PC-9 (cell line): Measurements from ENCODE around the gene BBX. TPM values are rescaled to one million over a fixed set of nuclear protein-coding genes. Genes with fewer than 3 reads are reported as not detected.

Experiments used
- BruUV-seq: library from RNA; stranded (reverse); fragments of 400-500 nt; replicated peaks from 2 replicates; lab custom pipeline; 2021; lab: Mats Ljungman, UMichigan
- CTCF ChIA-PET: fragments of 300-600 bp; sonication (Branson Sonifier 250); formaldehyde crosslinking; loops from one replicate; lab custom pipeline; 2022; ENCODE audit warnings: antibody characterized with exemption; lab: Charles Lee
- POLR2A ChIA-PET: fragments of 300-600 bp; sonication (Branson Sonifier 250); formaldehyde crosslinking; loops from one replicate; lab custom pipeline; 2022; ENCODE audit warnings: antibody characterized with exemption; ENCODE audit not compliant: unreplicated experiment; lab: Charles Lee
- DNase-seq, 2 experiments: peaks; one replicate each; pipeline versions ENCODE4 v3.0.0 to v3.0.0-alpha.2; 2015 to 2022; ENCODE audit warnings: mixed read lengths in 1 of 2
- H2AFZ ChIP-seq: fragments of 200-600 bp; sonication (generic); 2 replicates; pipeline ENCODE4 v1.8.1; 2017; ENCODE audit warnings: antibody characterized with exemption
- H3F3A ChIP-seq: fragments of 200-600 bp; sonication (generic); 2 replicates; pipeline ENCODE4 v1.8.1; 2017; ENCODE audit warnings: antibody characterized with exemption, mild to moderate bottlenecking, low read depth; ENCODE audit not compliant: insufficient read depth
- H3K27ac ChIP-seq: fragments of 200-600 bp; sonication (generic); 2 replicates; pipeline ENCODE4 v1.6.1; 2016; ENCODE audit warnings: mixed run types
- H3K27me3 ChIP-seq: fragments of 200-600 bp; sonication (generic); 2 replicates; pipeline ENCODE4 v1.6.1; 2016; ENCODE audit warnings: low read depth, mixed run types; ENCODE audit not compliant: insufficient read depth
- H3K36me3 ChIP-seq: fragments of 200-600 bp; sonication (generic); 2 replicates; pipeline ENCODE4 v1.6.1; 2016; ENCODE audit warnings: low read depth, mixed run types
- H3K4me1 ChIP-seq: fragments of 200-600 bp; sonication (generic); replicated peaks from 2 replicates; pipeline ENCODE4 v1.6.1; 2016; ENCODE audit warnings: mixed run types; ENCODE audit not compliant: insufficient read depth
- H3K4me2 ChIP-seq: fragments of 200-600 bp; sonication (generic); 2 replicates; pipeline ENCODE4 v1.6.1; 2017; ENCODE audit warnings: mixed run types
- H3K4me3 ChIP-seq: fragments of 200-600 bp; sonication (generic); 2 replicates; pipeline ENCODE4 v1.6.1; 2016; ENCODE audit warnings: mixed run types
- H3K79me2 ChIP-seq: fragments of 200-600 bp; sonication (generic); 2 replicates; pipeline ENCODE4 v1.6.1; 2017; ENCODE audit warnings: low read depth, mixed run types
- H3K9me2 ChIP-seq: fragments of 200-600 bp; sonication (generic); 2 replicates; pipeline ENCODE4 v1.8.1; 2017; ENCODE audit warnings: mild to moderate bottlenecking; ENCODE audit not compliant: insufficient read depth
- H3K9me3 ChIP-seq: fragments of 200-600 bp; sonication (generic); 2 replicates; pipeline ENCODE4 v1.8.1; 2016; ENCODE audit warnings: low read depth; ENCODE audit not compliant: insufficient read depth
- H4K20me1 ChIP-seq: fragments of 200-600 bp; sonication (generic); 2 replicates; pipeline ENCODE4 v1.8.1; 2017; ENCODE audit not compliant: insufficient read depth
- CTCF ChIP-seq: fragments of 200-600 bp; sonication (generic); conservative IDR thresholded peaks from 2 replicates; pipeline ENCODE4 v1.6.1; 2017; ENCODE audit warnings: mixed run types, antibody characterized with exemption, mild to moderate bottlenecking, moderate library complexity
- EZH2 ChIP-seq: fragments of 200-600 bp; sonication (generic); IDR thresholded peaks from 2 replicates; pipeline ENCODE4 v1.8.0; 2017; ENCODE audit warnings: antibody characterized with exemption, low read depth
- intact Hi-C: fragments of 100-400 bp; cut with micrococcal nuclease; formaldehyde crosslinking; loops from one replicate; pipeline ENCODE4 v1.10.0; 2022; ENCODE audit not compliant: unreplicated experiment
- total RNA-seq: library from RNA; stranded (reverse); gene quantifications from 2 replicates; pipeline ENCODE4 v1.2.3, GENCODE V29; 2021

BBX gene
- total RNA-seq, 1 experiment from 2014 or later, result 91.7 TPM

GRCh38 chr3:107813026-107813425 is 290.3 kb downstream of the BBX start:
- H3K4me1 ChIP-seq, result no peaks in the 10 kb centered on the region
- H3K9me2 ChIP-seq, result no peaks in the 10 kb centered on the region
- no peaks in the 10 kb centered on the region for H3F3A ChIP-seq
- no peak for TF ChIP-seq CTCF
- TF ChIP-seq EZH2, result no peak
- no peaks in the 10 kb centered on the region for H3K79me2 ChIP-seq
- 0 out of 2 replicates have a peak, but pooled peaks cover 3% of the 10 kb centered on the region for H3K36me3 ChIP-seq
- H2AFZ ChIP-seq, result no peak overlapping the region
- H3K9me3 ChIP-seq, result no peaks in the 10 kb centered on the region
- no peak for DNase-seq
- ChIA-PET POLR2A (no interaction called here), CTCF (no interaction called here)
- no peak overlapping the region for H3K4me3 ChIP-seq
- intact Hi-C loops, result no loop called here
- BruUV-seq, result no TSS peak
- no peaks in the 10 kb centered on the region for H4K20me1 ChIP-seq
- H3K27me3 ChIP-seq, result no peaks in the 10 kb centered on the region
- H3K27ac ChIP-seq, result no peak overlapping the region
- no peak overlapping the region for H3K4me2 ChIP-seq

- no peak overlapping the region for H3K27ac ChIP-seq
- POLR2A ChIA-PET, result no interaction called here
- no peak overlapping the region for H3K4me2 ChIP-seq
- no peaks in the 10 kb centered on the region for H3F3A ChIP-seq
- no peak overlapping the region for H3K4me3 ChIP-seq
- intact Hi-C loops, result no loop called here
- no peaks in the 10 kb centered on the region for H3K4me1 ChIP-seq
- H2AFZ ChIP-seq, result no peak overlapping the region
- no peaks in the 10 kb centered on the region for H3K9me3 ChIP-seq
- no TSS peak for BruUV-seq
- H3K79me2 ChIP-seq, result no peaks in the 10 kb centered on the region
- H3K9me2 ChIP-seq, result no peaks in the 10 kb centered on the region; the same call in 1 of the 2 replicates
- CTCF ChIA-PET, result no interaction called here
- DNase-seq, result no peak
- no peaks in the 10 kb centered on the region for H3K27me3 ChIP-seq
- no peaks in the 10 kb centered on the region for H4K20me1 ChIP-seq
- TF ChIP-seq EZH2 (no peak), CTCF (no peak)
- H3K36me3 ChIP-seq, result no peaks in the 10 kb centered on the region
Observed at GRCh38 chr3:107816107-107816506, 293.3 kb downstream of the BBX start.

- Histone ChIP-seq H3K9me3 (no peaks in the 10 kb centered on the region), H3K27ac (no peak overlapping the region), H3K4me1 (no peaks in the 10 kb centered on the region), H3K79me2 (no peaks in the 10 kb centered on the region), H2AFZ (no peak overlapping the region), H3K9me2 (no peaks in the 10 kb centered on the region; the same call in 1 of the 2 replicates), H4K20me1 (no peaks in the 10 kb centered on the region), H3K4me3 (no peak overlapping the region), H3K4me2 (no peak overlapping the region), H3F3A (no peaks in the 10 kb centered on the region), H3K36me3 (no peaks in the 10 kb centered on the region), H3K27me3 (no peaks in the 10 kb centered on the region)
- BruUV-seq, result no TSS peak
- intact Hi-C loops, result no loop called here
- no peak for TF ChIP-seq EZH2
- TF ChIP-seq CTCF, result no peak
- no peak for DNase-seq
- ChIA-PET POLR2A (no interaction called here), CTCF (no interaction called here)
Observed at GRCh38 chr3:107817076-107817475, 294.3 kb downstream of the BBX start.
